IMR-90 (cell line): ENCODE results near the gene ATP8B4. TPM values are rescaled to one million over a fixed set of nuclear protein-coding genes. Genes with fewer than 3 reads are reported as not detected.

Experiments
- microRNA-seq, 2 experiments: library from miRNA; stranded (forward) in 1 of 2; unstranded in 1 of 2; fragments of 10-50 nt in 1 of 2; fragments of <30 nt in 1 of 2; gene quantifications in 1 of 2; microRNA quantifications in 1 of 2; one replicate each; pipeline versions ENCODE3 to v1.1.0; 2013 to 2020; ENCODE audit not compliant: insufficient read depth in 1 of 2, insufficient read length in 1 of 2, unreplicated experiment in 1 of 2
- polyA plus RNA-seq, 3 experiments: library from polyadenylated mRNA; depleted of rRNA; stranded (reverse); fragments of >200 nt; gene quantifications; 2 replicates each; pipeline ENCODE4 v1.2.3, GENCODE V29; 2012; ENCODE audit warnings: low replicate concordance in 1 of 3
- small RNA-seq, 5 experiments: library from RNA; depleted of rRNA; stranded (forward); fragments of <200 nt; gene quantifications; one replicate each; pipeline ENCODE3, GENCODE V24; 2012
- total RNA-seq: library from RNA; depleted of rRNA; stranded (reverse); fragments of >200 nt; gene quantifications from 2 replicates; pipeline ENCODE4 v1.2.3, GENCODE V29; 2012; rRNA removed

The ATP8B4 gene
- total and polyA plus RNA-seq, 2 of the 4 experiments (the other 2 are of a cell fraction), result 0.12 to 0.54 TPM

Small RNAs within 50 kb of the gene (microRNA-seq; reads per million reads assigned to microRNA genes)
- not detected for gene RNA5SP394 (ENCODE audit: insufficient read depth, insufficient read length)

Small RNAs within 50 kb of the gene (small RNA-seq; reads per million reads assigned to genes)
- gene RNA5SP394, result 0 to 0.60 (median 0) reads per million in 5 experiments

Other genes with a start within 250 kb of the ATP8B4 start
- gene SLC27A2, start 63.0 kb upstream of the ATP8B4 start, total RNA-seq, result under 0.01 TPM in 1 of 2 replicates, not detected in the other
- gene SLC27A2, start 63.0 kb upstream of the ATP8B4 start, polyA plus RNA-seq (2012; rRNA removed), result not detected in 2 replicates
- not detected in 2 replicates for gene HDC, start 146.5 kb upstream of the ATP8B4 start, total RNA-seq
- not detected in 2 replicates for gene HDC, start 146.5 kb upstream of the ATP8B4 start, polyA plus RNA-seq (2012; rRNA removed)
- gene GABPB1, start 236.0 kb upstream of the ATP8B4 start, total RNA-seq, result 76.4 and 89.3 TPM in 2 replicates
- 23.4 and 26.3 TPM in 2 replicates for gene GABPB1, start 236.0 kb upstream of the ATP8B4 start, polyA plus RNA-seq (2012; rRNA removed)